GM19099 (cell line): Measurements from ENCODE around the gene GJD2.

Experiments
- POLR2A ChIP-seq: IDR thresholded peaks from 3 replicates; pipeline ENCODE4 v1.6.1; 2011; ENCODE audit warnings: low read depth; ENCODE audit not compliant: insufficient read length; ENCODE audit errors: extremely low read depth

The GJD2 gene

GRCh38 chr15:34786206-34786605, 31.4 kb upstream of the GJD2 start:
- no peak for TF ChIP-seq POLR2A

- no peak for TF ChIP-seq POLR2A
Measured at GRCh38 chr15:34783991-34784390, 29.2 kb upstream of the GJD2 start.

- no peak for TF ChIP-seq POLR2A
Measured at GRCh38 chr15:34783431-34783830, 28.6 kb upstream of the GJD2 start.

- no peak for TF ChIP-seq POLR2A
Measured at GRCh38 chr15:34782901-34783300, 28.1 kb upstream of the GJD2 start.

- TF ChIP-seq POLR2A: no peak
Measured at GRCh38 chr15:34780725-34781124, 25.9 kb upstream of the GJD2 start.

- no peak for TF ChIP-seq POLR2A
Measured at GRCh38 chr15:34776606-34777105, 21.9 kb upstream of the GJD2 start.

- no peak for TF ChIP-seq POLR2A
Measured at GRCh38 chr15:34773917-34774316, 19.1 kb upstream of the GJD2 start.

GRCh38 chr15:34773013-34773412, 18.2 kb upstream of the GJD2 start:
- TF ChIP-seq POLR2A: no peak

GRCh38 chr15:34772312-34772711, 17.5 kb upstream of the GJD2 start:
- no peak for TF ChIP-seq POLR2A

- no peak for TF ChIP-seq POLR2A
Measured at GRCh38 chr15:34769711-34770110, 14.9 kb upstream of the GJD2 start.

GRCh38 chr15:34768530-34768929, 13.7 kb upstream of the GJD2 start:
- TF ChIP-seq POLR2A: no peak

GRCh38 chr15:34765741-34766140, 10.9 kb upstream of the GJD2 start:
- no peak for TF ChIP-seq POLR2A

GRCh38 chr15:34760909-34761308, 6.1 kb upstream of the GJD2 start:
- TF ChIP-seq POLR2A: no peak

- TF ChIP-seq POLR2A: no peak
Measured at GRCh38 chr15:34759992-34760391, 5.2 kb upstream of the GJD2 start.

- no peak for TF ChIP-seq POLR2A
Measured at GRCh38 chr15:34759347-34759746, 4.5 kb upstream of the GJD2 start.

GRCh38 chr15:34757262-34757661, 2.5 kb upstream of the GJD2 start:
- TF ChIP-seq POLR2A: no peak

GRCh38 chr15:34755419-34755773, 598 bp upstream of the GJD2 start:
- TF ChIP-seq POLR2A: no peak
